ENCODE data around the gene CTSL. TPM values are rescaled to one million over a fixed set of nuclear protein-coding genes. Genes with fewer than 3 reads are reported as not detected.
A peak's percentile ranks its signal among the peaks of the same experiment; 100 is the strongest.

The CTSL gene
- 30.4 and 34.5 TPM in 2 replicates for total RNA-seq (2014; rRNA removed; shearing (Covaris generic))
- polyA plus RNA-seq (2016; fragmentation: Nextera tagmentation; extraction: Ambion mirVana) = 34.5 and 35.3 TPM in 2 replicates
- long read RNA-seq, transcript CTSL-203 (8 exons, 2,177 nt) = minor isoform, 7 of 33 reads
- long read RNA-seq, transcript CTSL-201 (8 exons, 1,436 nt) = major isoform, 9 of 33 reads
- long read RNA-seq, partial matches to known transcripts = 0 of 33 reads
- long read RNA-seq, other reads (novel, unspliced or antisense) = 17 of 33 reads

GRCh38 chr9:87725900-87726709 is at the start of gene CTSL:
CTSL (plus strand) TSS chr9:87726119; CDS start chr9:87727604, 1,485 bp downstream.
- DNase-seq (ENCODE audit: low spot score) = peak; percentile 95
- no peak for TF ChIP-seq ZNF462 (CRISPR knock-in tag; IDR thresholded peaks at IDR 0.05)
- no peak for TF ChIP-seq REST (IDR thresholded peaks at IDR 0.05; ENCODE audit: unreplicated experiment)
- TF ChIP-seq ZNF114 (CRISPR knock-in tag; IDR thresholded peaks at IDR 0.05) = no peak
- no peak for TF ChIP-seq JUNB (IDR thresholded peaks at IDR 0.05; ENCODE audit: unreplicated experiment)
- peak; percentile 23 to 55; a peak in 3 of 4 replicates for TF ChIP-seq CTCF (conservative IDR thresholded peaks at IDR 0.05; ENCODE audit: low read depth in 2 of 2)
- no peak for TF ChIP-seq EZH2phosphoT487 (IDR thresholded peaks at IDR 0.05; ENCODE audit: unreplicated experiment)
- TF ChIP-seq ZNF331 (CRISPR knock-in tag; IDR thresholded peaks at IDR 0.05; ENCODE audit: low read depth) = no peak
- peak; percentile 76 for TF ChIP-seq CREB1 (CRISPR knock-in tag; IDR thresholded peaks at IDR 0.05; ENCODE audit: low read depth)
- TF ChIP-seq STAT1 (IDR thresholded peaks at IDR 0.05; ENCODE audit: unreplicated experiment) = no peak
- TF ChIP-seq NANOG (IDR thresholded peaks at IDR 0.05; ENCODE audit: borderline replicate concordance) = no peak
- TF ChIP-seq ETS1 (IDR thresholded peaks at IDR 0.05) = no peak; the same call in 1 of the 2 replicates
- peak; percentile 96 for TF ChIP-seq POLR2AphosphoS5 (IDR thresholded peaks at IDR 0.05; ENCODE audit: low read depth)

More at GRCh38 chr9:87725900-87726709, at the start of gene CTSL:
- H3K4me1 ChIP-seq (ENCODE audit: insufficient read depth) = no peaks in the 10 kb centered on the region
- peak within 1 kb of the TSS; percentile 98 for H2AFZ ChIP-seq
- peak within 1 kb of the TSS; percentile 69 for H3K4me3 ChIP-seq
- no peaks in the 10 kb centered on the region for H3F3A ChIP-seq (replicated peaks; ENCODE audit: low read depth)
- Mint-ChIP-seq H3K4me3 (peak within 1 kb of the TSS; percentile 93), H3K27ac (peak within 1 kb of the TSS; percentile 94), H3K9me3 (no peaks in the 10 kb centered on the region), H3K4me1 (peaks cover 5% of the 10 kb centered on the region; the same call in 1 of the 3 replicates), H3K27me3 (ENCODE audit: insufficient read depth, low read depth, poor library complexity) (peaks cover 14% of the 10 kb centered on the region), H3K36me3 (ENCODE audit: low read depth) (peaks cover 10% of the 10 kb centered on the region)
- no peaks in the 10 kb centered on the region; the same call in 1 of the 2 replicates for H3K36me3 ChIP-seq (ENCODE audit: insufficient read depth)
- ATAC-seq = peak; percentile 93
- H3K27ac ChIP-seq (ENCODE audit: low read depth) = 0 out of 2 replicates have a peak within 1 kb of the TSS, but pooled peaks have one; percentile 35
- H3K9me2 ChIP-seq (ENCODE audit: insufficient read depth) = peaks cover 6% of the 10 kb centered on the region; the same call in 1 of the 2 replicates
- peaks cover 7% of the 10 kb centered on the region for H3K27me3 ChIP-seq (ENCODE audit: insufficient read depth)
- H4K20me1 ChIP-seq (replicated peaks; ENCODE audit: insufficient read depth) = no peaks in the 10 kb centered on the region
- peak within 1 kb of the TSS; percentile 90 for H3K4me2 ChIP-seq
- no peaks in the 10 kb centered on the region for H3K79me2 ChIP-seq (replicated peaks; ENCODE audit: insufficient read depth)
